HG02571 (cell line): ENCODE measurements around the gene ECSCR.
"Not testable (repeated sequence)": the region's sequence is repeated elsewhere in the genome, so short reads cannot be mapped to it uniquely, and the experiment has no call there.

Experiments
- ATAC-seq: cut with Tn5 transposase; IDR thresholded peaks from one replicate; pipeline ENCODE4 v1.9.1; 2021; ENCODE audit warnings: mild to moderate bottlenecking, moderate library complexity; ENCODE audit not compliant: unreplicated experiment

ECSCR gene

DNA sequence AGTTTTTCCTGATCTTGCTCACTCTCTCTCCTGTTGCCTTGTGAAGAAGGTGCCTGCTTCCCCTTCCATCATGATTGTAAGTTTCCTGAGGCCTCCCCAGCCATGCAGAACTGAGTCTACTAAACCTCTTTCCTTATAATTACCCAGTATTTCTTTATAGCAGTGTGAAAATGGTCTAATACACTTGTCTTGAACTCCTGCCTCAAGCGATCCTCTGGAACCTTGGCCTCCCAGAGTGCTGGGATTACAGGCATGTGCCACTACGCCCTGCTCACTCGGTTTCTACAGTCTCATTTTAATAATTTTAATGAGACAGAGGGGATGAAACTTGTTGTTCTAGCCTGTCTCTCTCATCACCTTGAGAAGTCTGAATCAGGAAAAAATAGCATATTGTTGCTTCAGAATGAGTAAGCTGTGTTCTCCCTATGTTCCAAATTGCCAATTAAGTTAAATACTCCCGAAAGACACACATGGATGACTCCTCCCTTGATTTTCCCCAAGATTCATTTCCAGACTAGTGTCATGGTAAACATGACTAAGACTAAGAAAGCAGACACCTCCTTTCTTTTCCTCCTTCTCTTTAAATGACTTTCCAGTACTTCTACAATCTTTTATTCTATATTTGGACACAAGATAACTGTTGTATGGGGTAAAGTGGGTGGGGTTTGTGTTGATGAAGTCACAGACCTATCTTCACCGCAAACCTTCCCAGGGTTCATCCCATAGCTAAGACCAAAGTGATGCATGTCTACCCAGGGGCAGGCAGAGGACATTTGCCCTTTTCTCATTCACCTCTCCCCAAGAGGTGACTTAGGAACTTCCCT is 15.4 kb downstream of the ECSCR start:
- peak; percentile 71 for ATAC-seq

DNA sequence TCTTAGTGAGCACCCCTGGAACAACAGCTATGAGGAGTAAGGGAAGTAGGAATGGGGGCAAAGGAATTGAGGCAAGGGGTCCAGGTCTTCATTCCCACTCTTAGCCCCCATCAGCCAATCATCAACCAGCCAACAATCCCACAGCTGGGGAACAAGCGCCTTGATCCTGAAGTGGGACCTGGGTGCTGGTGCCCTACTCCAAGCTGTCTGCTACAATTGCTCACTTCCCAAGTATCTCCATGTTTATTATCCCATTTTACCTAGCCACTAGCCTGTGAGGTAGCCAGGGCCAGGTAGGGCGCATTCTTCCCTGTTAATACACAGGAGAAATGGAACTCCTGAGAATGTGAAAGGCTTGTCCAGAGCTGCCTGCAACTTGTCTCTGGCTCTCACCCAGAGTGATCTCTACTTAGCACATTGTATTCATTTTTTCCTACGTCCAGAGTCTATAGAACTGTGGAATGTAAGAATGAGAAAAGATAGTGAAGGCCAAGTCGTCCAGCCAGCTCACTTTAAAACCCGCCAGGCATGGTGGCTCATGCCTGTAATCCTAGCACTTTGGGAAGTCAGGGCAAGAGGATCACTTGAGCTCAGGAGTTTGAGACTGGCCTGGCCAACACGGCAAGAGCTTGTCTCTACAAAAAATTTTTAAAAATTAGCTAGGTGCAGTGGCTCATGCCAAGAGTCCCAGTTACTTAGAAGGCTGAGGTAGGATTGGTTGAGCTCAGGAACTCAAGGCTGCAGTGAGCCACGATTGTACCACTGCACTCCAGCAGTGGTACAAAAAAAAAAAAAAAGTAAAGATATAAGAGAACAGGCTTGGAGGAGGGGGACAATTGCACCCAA is 17.0 kb downstream of the ECSCR start:
- ATAC-seq = no peak

DNA sequence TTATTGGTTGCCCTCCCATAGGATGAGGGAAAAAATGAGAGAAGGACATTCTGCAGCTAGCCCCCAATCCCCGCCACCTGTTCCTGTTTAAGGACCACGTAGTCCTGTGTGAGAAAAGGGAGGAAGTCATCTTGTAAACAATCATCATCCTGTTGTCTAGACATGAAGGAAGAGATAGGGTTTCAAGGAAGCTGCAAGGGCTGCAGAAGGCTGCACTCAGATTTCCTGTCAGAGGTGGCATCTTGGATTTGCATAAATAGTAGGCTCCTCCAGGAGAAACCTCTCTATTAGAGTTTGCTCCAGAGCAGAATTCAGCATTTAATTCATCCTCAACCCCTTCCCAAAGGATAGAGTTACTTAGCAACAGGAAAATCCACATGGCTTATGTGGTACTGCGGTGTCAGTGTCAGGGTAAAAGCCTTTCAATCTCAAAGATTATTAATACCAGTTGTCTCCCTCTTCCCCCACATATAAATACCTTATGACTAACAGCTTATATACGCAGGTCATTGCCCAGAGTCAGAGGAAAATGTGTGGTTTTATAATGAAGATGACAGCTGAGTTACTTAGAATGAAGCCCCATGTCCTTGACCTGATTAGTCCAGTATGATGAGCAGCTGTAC is 18.6 kb downstream of the ECSCR start:
- no peak for ATAC-seq

DNA sequence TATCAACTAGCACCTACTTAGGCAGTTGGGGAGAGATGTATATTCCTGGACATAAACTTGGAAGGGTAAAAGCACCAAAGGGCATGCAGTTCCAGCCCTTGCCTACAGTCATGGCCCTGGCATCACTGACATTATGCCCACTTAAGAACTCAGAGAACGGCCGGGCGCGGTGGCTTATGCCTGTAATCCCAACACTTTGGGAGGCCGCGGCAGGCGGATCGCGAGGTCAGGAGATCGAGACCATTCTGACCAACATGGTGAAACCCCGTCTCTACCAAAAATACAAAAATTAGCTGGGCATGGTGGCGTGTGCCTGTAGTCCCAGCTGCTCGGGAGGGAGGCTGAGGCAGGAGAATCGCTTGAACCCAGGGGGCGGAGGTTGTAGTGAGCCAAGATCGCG is 22.1 kb downstream of the ECSCR start:
- ATAC-seq = not testable (repeated sequence)

DNA sequence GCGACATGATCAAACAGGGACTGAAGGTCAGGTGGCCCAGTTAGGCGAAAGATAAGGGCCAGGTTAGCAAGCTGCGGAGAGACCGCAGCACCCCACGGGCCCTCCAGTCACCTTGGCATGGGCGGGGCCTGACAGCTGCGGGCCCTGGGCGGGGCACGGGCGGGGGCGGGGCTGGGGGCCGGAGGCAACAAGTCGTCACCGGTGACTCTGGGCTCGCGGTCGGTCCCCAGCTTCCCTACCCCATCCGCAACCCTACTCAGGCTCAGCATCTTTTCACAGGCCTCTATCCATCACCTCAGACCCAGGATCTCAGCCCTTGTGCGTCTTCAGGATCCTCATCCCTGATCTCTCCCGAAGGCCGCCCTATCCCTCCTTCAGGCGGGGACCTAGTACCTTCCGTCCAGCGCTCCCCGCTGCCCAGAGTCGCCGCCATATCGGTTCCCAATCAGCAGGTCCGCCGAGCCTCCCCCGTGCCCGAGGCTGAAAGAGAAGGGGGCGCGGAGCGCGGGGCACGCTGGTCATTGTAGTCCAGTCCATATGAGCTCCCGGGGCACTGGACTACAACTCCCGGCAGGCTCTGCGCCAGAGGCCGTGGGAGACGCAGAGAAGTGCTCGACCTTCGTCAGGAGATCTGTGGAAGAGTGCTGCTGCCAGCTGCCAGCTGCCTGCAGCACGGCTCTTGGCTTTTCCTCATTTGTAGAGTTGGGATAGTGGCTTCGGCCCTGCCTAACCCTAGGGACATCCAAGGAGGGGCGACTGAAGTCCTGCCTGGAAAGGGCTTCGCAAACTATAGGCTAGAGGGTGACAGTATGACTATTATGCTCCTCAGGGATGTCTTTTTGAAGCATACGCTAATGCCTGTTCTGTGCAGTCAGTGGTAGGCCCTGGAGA is 23.3 kb downstream of the ECSCR start, which contains the start of gene DNAJC18:
DNAJC18 (minus strand) TSS at position 513 of the 891 bp plus-strand sequence; CDS start at position 433, 80 bp downstream.
- ATAC-seq = peak; percentile 88

DNA sequence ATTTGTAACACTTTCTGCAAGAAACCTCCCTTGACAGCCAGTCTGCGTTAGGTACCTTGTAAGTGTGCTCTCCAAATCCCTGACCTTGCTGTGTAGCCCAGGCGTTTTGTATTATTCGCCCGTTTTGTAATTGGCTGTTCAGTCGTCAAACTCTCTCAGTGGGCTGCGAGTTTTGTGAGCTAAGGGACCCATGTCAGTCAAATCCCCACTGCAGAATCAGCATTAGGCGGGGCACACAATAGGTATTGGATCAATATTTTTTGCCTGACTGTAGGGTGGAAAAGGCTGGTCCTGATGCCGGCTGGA is 23.9 kb downstream of the ECSCR start:
- ATAC-seq = no peak

DNA sequence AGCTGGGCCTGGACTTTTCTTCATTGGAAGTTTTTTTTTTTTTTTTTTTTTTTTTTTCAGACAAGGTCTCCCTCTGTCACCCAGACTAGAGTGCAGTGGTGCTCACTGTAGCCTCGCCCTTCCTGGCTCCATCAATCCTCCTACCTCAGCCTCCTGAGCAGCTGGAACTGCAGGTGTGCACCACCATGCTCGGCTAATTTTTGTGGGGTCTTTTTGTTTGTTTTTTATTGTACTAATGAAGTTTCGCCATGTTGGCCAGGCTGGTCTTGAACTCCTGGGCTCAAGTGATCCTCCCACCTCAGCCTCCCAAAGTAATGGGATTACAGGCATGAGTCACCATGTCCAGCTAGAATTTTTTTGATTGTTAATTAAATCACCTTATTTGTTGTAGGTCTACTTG is 26.9 kb downstream of the ECSCR start:
- no peak for ATAC-seq

DNA sequence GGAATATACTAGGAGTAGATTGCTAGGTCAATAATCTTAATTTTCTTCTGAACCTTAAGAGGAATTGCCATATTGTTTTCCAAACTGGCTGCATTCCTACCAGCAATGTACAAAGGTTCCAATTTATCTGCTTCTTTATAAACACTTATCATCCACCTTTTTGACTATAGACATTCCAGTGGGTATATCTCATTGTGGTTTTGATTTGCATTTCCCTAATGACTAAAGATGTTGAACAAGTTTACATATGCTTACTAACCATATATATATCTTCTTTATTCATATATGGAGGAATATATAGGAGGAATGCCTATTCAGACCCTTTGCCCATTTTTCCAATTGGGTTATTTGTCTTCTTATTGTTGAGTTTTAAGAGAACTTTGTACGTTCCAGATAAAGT is 30.8 kb downstream of the ECSCR start:
- ATAC-seq = no peak

DNA sequence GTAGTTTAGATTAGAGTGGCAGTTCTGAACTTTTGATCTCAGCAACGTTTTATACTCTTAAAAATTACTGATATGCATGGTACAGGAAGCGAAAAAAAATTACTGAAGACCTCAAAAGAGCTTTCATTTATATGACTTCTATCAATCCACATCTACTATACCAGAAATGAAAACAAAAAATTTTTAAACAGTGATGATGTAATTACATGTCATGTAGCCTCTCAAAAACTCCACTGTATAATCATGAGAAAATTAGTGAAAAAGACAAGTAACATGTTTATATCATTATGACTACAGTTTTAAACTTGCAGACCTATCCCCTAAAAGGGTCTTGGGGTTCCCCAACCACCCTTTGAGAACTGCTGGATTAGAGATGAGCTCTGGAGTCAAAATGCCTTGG is 32.5 kb downstream of the ECSCR start:
- ATAC-seq = no peak

DNA sequence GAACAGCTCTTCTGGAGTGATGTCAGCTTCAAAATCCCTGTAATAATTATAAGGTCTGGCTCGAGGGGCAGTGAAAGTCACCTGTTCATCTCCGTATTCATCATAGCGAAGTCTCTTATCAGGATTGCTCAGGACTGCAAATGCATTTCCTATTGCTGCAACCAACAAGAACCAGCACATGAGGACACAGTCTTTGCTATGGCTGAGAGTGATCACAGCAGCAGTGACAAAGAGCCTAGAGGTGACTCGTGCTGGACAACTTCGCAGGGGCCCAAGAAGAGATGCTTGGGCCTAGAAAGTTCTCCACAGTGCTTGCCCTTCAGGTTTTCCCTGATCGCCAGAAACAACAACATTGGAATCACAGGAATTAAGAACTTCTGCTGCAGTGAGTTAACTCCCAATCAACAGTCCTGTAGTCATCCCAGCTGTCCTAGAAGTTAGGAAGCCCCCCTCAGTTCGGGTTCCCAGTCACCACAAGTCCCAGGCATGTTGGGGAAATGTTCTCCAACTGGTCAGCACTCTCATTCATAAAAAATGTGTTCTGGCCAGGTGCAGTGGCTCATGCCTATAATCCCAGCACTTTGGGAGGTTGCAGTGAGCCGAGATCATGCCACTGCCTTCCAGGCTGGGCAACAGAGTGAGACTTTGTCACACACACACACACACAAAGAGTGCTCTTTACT is 36.2 kb downstream of the ECSCR start:
- no peak for ATAC-seq

DNA sequence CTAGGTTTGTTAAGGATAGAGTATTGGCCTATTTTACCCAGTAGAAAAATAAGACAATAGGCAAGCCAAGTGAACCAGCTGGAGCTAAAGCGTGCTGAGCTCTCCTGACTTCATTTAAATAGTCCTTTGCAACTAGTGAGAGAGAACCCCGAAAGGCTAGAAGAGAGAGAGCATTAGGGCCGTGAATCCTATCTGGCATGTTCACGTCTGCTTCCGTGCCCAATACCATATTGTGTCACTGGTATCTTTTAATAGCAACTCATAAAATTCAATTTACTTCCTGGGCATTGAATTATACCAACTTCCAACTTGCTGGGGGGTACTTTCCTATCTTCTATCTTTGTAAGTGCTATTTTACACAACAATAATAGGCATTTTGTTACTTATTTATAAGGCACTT is 37.0 kb downstream of the ECSCR start:
- no peak for ATAC-seq

DNA sequence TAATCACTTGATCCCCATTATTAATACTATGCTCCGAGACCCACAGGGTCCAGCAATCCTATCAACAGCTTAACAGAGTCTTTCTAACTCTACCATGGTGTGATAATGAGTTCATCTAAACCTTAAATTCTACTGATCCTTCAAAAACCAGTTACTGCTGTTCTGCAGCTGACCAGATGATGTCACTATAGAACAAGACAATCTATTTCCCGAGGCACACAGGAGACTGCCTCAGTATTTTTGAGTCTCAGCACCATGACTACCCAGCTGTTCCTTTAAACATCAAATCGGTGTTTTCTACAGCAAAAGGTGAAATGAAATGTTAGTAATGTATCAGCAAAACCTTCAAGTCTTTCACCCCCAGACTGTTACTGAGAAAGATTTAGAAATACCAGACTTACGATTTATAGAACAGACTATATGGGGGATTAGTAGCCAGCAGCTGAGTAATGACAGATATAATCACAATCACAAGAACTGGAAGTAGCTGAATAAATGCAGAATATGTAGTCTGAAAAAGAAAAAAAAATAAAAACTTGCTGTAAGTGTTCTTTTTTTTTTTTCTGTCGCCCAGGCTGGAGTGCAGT is 40.1 kb downstream of the ECSCR start:
- no peak for ATAC-seq

DNA sequence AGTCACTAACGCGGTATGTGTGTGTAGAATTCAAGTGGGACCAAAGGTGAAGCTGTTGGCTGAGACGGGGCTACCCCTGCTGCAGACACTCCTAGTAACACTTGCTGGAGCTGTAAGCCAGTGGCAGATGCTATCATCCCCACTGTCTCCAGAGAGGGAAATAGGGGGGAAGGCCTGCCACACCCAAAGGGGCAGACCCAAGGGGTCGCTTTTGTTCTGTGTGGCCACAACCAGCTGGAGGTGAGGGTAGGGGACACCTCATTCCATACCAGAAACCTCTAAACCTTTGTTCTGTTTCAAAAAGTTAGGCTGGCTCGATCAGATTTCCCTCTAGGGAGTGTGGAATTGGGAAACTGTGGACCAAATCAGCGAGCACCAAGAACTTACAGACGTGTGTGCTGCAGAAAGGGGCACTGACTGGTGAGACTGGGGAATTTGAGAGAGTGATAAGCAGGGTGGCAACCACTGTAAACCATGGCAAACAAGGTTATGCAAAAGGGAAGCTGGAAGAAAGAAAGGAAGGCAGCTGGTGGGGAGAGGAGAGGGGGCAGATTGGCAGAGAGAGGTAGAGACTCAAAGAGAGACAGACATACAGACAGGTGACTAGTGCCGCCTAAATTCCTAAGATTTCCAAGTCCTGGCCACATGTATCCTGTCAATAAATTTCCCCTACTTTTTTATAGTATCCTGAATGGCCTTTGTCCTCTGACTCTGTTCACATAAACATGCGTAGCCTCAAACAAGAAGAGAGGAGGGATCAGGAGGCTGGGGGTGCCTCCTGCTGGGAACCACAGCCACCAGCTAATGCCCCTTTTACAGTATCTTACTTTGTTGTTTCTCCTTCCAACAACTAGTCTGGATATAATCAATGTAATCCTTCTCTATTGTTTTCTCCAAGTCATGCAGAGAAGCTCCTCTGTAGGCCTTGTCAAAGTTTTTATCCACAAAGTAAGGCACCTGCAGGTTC is 43.0 kb downstream of the ECSCR start:
- no peak for ATAC-seq

DNA sequence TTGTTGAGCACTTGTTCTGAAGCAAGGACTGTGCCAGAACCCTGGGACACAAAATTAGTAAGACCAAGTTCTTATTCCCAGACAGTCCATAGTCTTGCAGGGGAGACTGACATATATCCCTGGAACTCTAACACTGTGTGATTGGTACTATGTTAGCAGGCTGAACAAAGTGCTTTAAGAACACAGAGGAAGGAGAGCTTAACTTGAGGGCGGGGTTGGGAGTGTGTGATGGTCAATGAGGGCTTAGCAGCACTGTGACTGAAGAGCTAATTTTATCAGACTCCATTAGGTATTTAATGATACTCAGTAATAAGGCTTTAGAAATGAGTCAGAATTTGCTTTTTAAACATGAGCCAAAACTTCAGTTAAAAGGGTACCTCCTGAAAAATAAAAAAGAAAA is 43.8 kb downstream of the ECSCR start:
- no peak for ATAC-seq

DNA sequence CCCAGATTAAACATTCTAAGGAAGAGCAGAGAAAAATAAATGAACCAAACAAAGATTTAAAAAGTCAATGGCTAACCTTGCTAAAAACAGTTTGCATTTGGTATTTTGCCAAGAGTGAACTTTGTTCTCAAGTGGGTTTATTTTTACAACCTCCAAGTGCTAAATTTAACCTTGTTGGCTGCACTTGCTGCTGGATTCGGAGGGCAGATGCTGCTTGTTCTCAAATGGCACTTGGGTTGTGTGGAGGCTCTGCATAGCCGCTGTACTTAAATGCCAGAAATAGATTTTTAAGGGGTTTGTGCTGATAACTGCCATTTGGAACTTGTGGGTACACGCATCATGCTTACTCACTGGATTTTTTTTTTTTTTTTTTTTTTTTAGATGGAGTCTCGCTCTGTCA is 45.3 kb downstream of the ECSCR start:
- ATAC-seq = no peak

DNA sequence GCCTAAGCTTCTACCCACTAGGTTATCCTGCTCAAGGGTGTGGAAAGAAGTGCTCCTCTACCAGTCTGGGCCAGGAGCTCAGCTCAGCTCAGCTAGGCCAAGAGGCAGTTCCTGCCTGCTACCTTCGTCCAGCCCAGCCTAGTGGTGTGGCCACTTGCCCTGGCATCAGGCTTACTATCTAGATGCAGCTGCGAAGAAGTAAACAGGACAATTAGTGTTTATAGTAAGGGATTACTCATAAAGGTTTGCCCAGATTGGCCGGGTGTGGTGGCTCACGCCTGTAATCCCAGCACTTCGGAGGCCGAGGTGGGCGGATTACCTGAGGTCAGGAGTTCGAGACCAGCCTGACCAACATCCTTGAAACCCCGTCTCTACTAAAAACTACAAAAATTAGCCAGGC is 45.9 kb downstream of the ECSCR start:
- ATAC-seq = no peak

DNA sequence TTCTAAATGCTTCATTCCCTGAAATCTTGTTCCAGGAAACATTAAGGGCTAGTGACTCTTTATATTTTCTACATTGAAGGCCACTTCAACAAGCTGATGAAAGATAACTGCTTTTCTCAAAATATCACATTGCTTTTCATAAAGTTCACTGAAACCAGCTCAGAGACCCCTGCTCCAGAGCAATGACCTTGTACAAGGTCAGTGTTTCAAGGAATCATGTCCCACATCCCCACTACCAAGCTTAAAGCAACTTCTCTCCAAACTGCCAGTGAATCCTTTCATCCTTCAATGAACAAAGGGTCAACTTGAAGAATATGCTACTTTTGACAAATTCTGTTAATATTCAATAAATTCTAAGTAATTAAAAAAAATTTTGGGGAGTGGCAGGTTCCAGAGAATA is 46.7 kb downstream of the ECSCR start:
- no peak for ATAC-seq

DNA sequence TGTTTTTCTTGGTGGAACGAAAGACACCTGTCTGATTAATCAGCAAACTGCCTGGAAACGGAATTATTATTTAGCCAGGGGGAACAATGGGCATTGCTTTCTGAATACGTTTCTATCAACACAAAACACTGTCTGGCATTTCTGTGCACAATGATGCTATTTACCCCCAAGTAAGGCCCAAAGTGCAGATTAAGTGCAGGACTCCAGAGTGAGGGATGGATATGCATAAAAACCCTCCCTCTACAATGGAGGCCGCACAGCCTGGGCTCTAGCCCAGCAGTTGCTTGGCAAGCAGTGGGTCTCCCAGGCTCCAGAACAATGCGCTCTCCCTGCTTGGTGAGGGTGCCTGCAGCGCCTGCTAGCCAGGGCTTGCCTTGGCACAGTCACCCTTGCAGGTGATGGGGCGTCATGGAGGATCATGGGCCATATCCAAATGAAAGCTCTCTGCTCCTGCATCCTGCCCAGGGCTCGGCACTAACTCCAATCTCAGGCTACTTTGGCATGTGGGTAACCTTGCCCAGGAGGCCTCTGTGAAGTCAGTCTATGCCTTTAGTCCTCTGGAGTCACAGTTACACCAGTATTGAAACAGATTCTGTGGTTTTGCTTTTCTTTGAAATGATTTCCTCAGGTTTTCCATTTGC is 47.2 kb downstream of the ECSCR start:
- no peak for ATAC-seq
